Body of pancreas (tissue), 4 donors: ENCODE results near the gene PICK1.
"Not testable (repeated sequence)": the region's sequence is repeated elsewhere in the genome, so short reads cannot be mapped to it uniquely, and the experiment has no call there.

Experiments
- CTCF ChIP-seq, 7 experiments: fragments of 450-650 bp in 4 of 7; fragments of 200-600 bp in 3 of 7; sonication (generic) in 3 of 7; IDR thresholded peaks; one replicate each; pipeline ENCODE4 v1.5.1; 2016 to 2019; ENCODE audit warnings: antibody characterized with exemption in 7 of 7
- POLR2A ChIP-seq, 3 donors: fragments of 450-650 bp; IDR thresholded peaks; one replicate each; pipeline ENCODE4 v1.6.1; 2016; ENCODE audit warnings: antibody characterized with exemption in 3 of 3, mild to moderate bottlenecking in 2 of 3

DNA sequence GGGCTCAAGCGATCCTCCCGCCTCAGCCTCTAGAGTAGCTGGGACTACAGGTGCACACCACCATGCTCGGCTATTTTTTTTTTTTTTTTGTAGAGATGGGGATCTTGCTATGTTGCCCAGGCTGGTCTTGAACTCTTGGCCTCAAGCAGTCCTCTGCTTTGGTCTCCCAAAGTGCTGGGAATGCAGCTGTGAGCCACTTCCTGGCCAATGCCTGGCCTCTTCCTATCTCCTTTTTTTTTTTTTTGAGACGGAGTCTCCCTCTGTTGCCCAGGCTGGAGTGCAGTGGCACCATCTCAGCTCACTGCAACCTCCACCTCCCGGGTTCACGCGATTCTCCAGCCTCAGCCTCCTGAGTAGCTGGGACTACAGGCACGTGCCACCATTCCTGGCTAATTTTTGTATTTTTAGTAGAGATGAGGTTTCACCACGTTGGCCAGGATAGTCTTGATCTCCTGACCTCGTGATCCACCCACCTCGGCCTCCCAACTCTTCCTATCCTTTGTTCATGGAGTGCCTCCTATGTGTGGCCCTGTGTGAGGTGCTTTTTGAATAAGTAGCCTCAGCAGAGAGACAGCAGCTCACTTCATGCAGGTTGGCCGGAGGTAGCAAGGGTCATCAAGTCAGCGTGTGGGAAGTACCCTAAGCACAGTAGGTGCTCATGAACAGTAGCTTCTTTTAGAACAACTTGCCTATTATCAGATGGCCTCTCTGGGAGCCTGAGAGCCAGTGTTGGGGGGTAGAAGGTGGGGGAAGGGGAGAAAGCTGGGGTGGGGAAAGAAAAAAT is 19.6 kb upstream of the PICK1 start:
- TF ChIP-seq CTCF, POLR2A (IDR thresholded peaks at IDR 0.05): not testable (repeated sequence)
